DMS114 treated with DMSO at 0.1 percent for 48 hours (cell line): Measurements from ENCODE around the gene EXOC2.
"Not testable (repeated sequence)": the region's sequence is repeated elsewhere in the genome, so short reads cannot be mapped to it uniquely, and the experiment has no call there.

Experiments
- DNase-seq: peaks from one replicate; lab custom pipeline; 2025; ENCODE audit not compliant: unreplicated experiment; lab: John Stamatoyannopoulos, UW

Gene EXOC2

DNA sequence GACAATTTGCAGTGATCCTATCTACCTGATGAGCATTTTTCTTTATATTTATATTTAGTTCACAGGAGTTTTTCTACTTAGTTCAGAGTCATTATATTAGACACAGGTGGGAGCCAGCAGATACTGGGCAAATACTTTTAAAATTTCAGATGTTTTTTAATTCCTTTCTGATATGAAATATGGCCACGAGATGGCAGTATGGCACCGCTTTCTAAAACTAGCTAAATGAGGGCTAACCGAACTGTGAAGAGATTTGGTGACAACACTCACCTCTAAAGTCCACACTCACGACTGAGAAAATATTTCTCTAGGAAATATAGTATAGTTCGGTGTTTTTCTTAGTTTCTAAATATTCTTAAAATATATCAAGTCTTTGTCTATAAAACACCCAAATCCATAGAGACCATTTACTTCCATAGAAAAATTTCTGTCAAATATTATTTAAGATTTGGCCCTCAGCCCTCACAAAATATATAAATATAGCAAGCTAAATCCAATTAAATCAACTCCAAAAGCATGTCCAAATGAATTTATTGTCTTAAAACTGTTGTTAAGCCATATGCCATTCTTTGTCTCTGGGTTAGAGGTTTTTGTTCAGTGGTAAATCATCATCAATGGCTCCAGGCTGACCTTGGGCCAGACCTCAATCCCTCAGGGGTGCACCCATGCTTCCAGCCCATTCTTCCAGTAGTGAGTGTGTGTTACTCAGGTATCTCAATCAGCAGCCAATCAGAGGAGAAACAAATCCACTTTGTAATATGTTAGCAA is 99.6 kb downstream of the EXOC2 start:
- DNase-seq = peak; percentile 61

- DNase-seq = no peak
Observed at GRCh38 chr6:589090-589489, 103.8 kb downstream of the EXOC2 start.

GRCh38 chr6:586553-586952 is 106.4 kb downstream of the EXOC2 start:
- no peak for DNase-seq

GRCh38 chr6:583635-584034 is 109.3 kb downstream of the EXOC2 start:
- no peak for DNase-seq

DNA sequence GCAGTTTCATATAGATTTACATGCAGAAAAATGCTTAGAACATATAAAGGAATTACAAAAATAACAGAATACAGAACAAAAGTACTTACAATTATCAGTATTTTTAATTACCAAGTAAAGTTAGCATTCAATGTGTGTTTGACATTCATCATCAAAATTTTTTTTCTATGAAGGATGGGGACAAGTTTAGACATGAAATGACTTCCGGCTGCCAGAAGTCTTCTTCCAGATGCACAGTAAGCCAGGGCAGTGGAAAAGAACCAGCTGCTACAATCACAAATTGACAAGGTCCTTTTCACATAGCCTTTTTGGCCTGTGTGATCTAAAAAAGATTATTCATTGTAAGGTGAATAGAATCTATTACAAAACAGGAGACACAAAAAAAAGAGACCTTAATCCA is 109.8 kb downstream of the EXOC2 start:
- DNase-seq = no peak

- no peak for DNase-seq
Observed at GRCh38 chr6:582370-582769, 110.6 kb downstream of the EXOC2 start.

DNA sequence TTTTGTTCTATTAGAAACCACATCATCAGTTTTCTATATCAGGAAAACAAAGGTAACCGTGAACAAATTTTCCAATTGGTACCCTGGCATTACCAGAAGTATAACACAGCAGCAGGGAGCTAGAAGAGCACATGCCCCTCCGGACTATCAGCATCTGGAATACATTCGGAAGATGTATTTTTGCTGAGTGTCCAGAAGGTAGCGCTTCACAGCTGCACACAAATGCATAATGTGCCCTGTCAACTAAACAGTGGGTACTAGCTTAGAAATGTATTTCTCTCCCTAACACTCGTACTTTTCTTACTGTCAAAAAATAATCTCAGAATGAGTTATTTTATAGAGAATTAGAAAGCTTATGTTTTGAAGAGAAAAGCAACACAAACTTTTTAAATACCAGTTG is 113.6 kb downstream of the EXOC2 start:
- peak; percentile 44 for DNase-seq

DNA sequence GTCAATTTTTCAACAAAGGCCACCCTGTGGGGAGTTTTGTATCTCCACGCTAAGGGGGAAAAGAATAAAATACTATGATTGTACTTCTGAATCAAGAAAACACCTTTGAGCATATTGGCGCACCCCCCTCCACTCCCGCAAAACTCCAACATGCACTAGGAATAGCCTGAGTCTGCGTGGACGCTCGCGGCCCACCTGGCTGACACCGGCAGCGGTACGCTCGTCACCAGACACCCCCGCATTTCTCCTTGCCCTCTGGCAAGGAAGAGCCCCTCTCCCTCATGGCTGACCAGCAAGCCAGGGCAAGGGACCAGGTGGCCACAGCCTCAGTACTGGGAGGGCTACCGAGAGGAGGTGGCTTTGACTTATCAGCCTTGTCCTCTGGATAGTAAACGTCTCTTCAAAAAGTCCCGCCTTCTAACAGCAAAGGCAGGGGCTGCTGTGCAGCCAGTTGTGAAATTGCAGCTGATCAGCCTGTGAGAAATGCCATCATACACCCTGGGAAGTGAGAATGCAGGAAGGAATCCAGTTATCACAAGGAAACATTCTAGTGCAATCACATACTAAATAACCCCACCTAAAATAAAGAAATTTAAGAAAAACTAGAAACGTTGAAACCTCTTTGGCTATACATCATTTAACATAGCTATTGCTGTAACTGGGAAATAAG is 120.2 kb downstream of the EXOC2 start:
- no peak for DNase-seq

GRCh38 chr6:571892-572291 is 121.0 kb downstream of the EXOC2 start:
- DNase-seq = no peak

- DNase-seq = no peak
Observed at GRCh38 chr6:570825-571224, 122.1 kb downstream of the EXOC2 start.

GRCh38 chr6:568954-569523 is 123.9 kb downstream of the EXOC2 start:
- no peak for DNase-seq

- no peak for DNase-seq
Observed at GRCh38 chr6:568085-568484, 124.9 kb downstream of the EXOC2 start.

DNA sequence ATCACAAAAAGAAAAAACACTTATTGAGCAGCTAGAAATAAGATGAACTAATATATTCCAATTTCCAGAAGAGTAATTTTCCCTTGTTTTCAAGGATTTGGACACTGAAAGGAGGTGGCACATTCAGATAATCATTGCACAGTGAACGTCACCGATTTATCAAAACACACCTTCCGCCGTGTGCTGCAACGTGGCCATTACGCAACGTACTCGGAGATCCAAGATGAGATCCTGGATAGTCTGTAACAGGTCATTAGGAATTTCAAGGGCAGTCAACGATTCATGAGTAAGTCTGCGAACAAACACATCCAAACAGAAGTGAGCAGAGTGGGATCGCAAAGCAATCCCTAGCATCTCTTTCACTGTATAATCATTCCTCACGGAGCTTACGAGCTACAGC is 129.1 kb downstream of the EXOC2 start:
- no peak for DNase-seq

DNA sequence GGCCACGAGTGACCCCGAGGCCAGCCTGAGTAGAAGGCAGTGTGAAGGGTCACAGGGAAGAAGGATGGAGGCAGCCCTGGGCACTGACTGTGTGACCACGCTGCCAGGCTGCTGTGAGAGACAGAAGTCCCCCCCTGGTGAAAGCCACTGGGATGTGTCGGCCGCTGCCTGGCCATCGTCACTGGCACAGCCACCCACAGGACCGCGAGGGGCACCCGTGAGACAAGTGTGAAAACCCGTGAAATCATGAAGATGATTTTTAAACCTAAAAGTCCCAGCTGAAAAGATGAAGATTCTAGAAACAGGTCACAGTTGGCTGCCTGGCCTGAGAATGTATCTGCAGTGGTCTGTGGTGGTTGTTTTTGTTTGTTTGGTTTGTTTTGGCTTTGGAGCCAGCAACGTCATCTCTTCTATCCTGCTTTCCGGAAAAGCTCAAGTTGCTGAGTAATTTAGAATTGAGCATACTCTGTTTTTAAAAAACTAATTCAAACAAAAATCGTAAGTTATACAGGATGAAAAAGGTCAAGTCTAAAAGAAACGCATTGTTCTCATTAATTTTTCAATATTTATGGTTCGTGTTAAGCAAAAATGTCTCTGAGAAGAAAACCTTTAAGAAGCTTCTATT is 130.8 kb downstream of the EXOC2 start:
- no peak for DNase-seq

GRCh38 chr6:561335-561734 is 131.6 kb downstream of the EXOC2 start:
- not testable (repeated sequence) for DNase-seq

- no peak for DNase-seq
Observed at GRCh38 chr6:558959-559358, 134.0 kb downstream of the EXOC2 start.

DNA sequence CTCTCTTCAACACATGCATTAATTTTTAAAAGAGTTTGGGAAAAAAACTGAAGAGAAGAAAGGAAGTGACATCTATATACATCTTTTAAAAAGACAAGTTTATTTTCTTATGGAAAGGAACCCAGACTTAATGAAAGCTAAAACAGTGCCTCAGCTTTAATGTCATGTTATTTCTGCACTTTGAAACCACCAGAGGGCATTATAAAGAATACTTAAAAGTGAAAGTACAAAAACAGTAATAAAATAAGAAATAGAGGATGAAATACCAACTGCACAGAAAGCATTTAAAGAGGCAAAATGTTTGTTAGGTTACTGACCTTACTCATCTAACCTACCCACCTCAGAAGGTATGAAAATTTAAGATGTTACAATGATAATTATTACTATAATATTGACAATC is 134.8 kb downstream of the EXOC2 start:
- DNase-seq = peak; percentile 20

- DNase-seq = no peak
Observed at GRCh38 chr6:551829-552350, 141.0 kb downstream of the EXOC2 start.

- peak; percentile 24 for DNase-seq
Observed at GRCh38 chr6:551405-551804, 141.5 kb downstream of the EXOC2 start.

- DNase-seq = no peak
Observed at GRCh38 chr6:549906-550305, 143.0 kb downstream of the EXOC2 start.

DNA sequence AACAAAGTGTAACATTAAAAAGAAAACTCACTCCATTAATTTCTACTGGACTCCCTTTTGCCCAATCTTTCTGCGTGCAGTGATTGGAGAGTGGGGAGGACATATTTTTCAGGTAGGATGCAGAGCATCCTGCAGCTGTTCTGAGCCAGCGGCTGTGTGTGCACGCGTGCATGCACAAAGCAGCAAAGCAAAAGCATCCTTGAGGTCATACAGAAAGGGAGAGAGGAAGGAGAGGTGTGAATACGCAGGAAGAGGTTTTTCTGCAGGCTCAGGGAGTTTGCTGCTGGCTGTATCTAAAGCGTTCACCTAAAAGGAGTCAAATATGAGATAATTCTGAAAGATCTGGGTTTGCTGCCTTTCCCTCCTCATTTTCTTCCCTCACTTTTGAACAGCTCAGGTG is 144.4 kb downstream of the EXOC2 start:
- no peak for DNase-seq

GRCh38 chr6:548091-548490 is 144.8 kb downstream of the EXOC2 start:
- DNase-seq = no peak
